Thyroid gland (tissue), 4 donors: Measurements from ENCODE around the gene MIB1.

Source experiments
- POLR2A ChIP-seq, 2 donors: fragments of 450-650 bp; IDR thresholded peaks; one replicate each; pipeline ENCODE4 v1.6.1; 2017; ENCODE audit warnings: antibody characterized with exemption in 2 of 2, mild to moderate bottlenecking in 2 of 2, moderate library complexity in 1 of 2
- TF ChIP-seq, protein P1 (sequence below), 6 experiments: fragments of 200-600 bp in 3 of 6; fragments of 450-650 bp in 3 of 6; sonication (generic) in 3 of 6; IDR thresholded peaks; one replicate each; pipeline ENCODE4 v1.5.1; 2016 to 2019; ENCODE audit warnings: antibody characterized with exemption in 6 of 6, mild to moderate bottlenecking in 2 of 6, inconsistent platforms in 1 of 6, moderate library complexity in 1 of 6

DNA sequence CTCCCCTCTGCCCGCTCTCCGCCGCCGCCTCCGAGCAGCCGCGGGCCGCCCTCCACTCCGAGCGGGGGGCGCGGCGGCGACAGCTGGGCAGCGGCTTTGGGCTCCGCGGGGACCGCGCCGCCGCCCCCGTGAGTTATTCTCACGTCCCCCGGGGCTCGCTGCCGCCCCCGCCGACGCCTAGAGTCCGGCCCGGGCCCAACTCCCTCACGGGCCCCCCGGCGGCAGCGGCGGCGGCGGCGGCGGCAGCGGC, 645 bp downstream of the MIB1 start:
- no peak for TF ChIP-seq POLR2A (IDR thresholded peaks at IDR 0.05)
- TF ChIP-seq, protein P1, sequence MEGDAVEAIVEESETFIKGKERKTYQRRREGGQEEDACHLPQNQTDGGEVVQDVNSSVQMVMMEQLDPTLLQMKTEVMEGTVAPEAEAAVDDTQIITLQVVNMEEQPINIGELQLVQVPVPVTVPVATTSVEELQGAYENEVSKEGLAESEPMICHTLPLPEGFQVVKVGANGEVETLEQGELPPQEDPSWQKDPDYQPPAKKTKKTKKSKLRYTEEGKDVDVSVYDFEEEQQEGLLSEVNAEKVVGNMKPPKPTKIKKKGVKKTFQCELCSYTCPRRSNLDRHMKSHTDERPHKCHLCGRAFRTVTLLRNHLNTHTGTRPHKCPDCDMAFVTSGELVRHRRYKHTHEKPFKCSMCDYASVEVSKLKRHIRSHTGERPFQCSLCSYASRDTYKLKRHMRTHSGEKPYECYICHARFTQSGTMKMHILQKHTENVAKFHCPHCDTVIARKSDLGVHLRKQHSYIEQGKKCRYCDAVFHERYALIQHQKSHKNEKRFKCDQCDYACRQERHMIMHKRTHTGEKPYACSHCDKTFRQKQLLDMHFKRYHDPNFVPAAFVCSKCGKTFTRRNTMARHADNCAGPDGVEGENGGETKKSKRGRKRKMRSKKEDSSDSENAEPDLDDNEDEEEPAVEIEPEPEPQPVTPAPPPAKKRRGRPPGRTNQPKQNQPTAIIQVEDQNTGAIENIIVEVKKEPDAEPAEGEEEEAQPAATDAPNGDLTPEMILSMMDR (IDR thresholded peaks at IDR 0.05) = no peak
